Middle frontal gyrus (tissue), 1 donor: ENCODE measurements around the gene UPP2.

ENCODE experiments used
- DNase-seq: peaks from one replicate; pipeline ENCODE4 v3.0.0-alpha.2; 2015; ENCODE audit warnings: low spot score; ENCODE audit errors: extremely low spot score

UPP2 gene

GRCh38 chr2:158140201-158140600, 38.5 kb downstream of the UPP2 start:
- DNase-seq: no peak

- DNase-seq: no peak
These were observed 40.5 kb downstream of the UPP2 start for GRCh38 chr2:158142165-158142564.

- DNase-seq: no peak
These were observed 41.1 kb downstream of the UPP2 start for GRCh38 chr2:158142568-158143332.

- DNase-seq: no peak
These were observed 42.2 kb downstream of the UPP2 start for GRCh38 chr2:158143703-158144360.

- no peak for DNase-seq
These were observed 43.4 kb downstream of the UPP2 start for GRCh38 chr2:158144914-158145625.

- no peak for DNase-seq
These were observed 51.8 kb downstream of the UPP2 start for GRCh38 chr2:158153270-158154015.

GRCh38 chr2:158154596-158154995, 52.9 kb downstream of the UPP2 start:
- no peak for DNase-seq

- no peak for DNase-seq
These were observed 71.0 kb downstream of the UPP2 start for GRCh38 chr2:158172719-158173118.

GRCh38 chr2:158174495-158174894, 72.8 kb downstream of the UPP2 start:
- DNase-seq: no peak

GRCh38 chr2:158174956-158175355, 73.3 kb downstream of the UPP2 start:
- DNase-seq: no peak

- no peak for DNase-seq
These were observed 77.0 kb downstream of the UPP2 start for GRCh38 chr2:158178646-158179045.

GRCh38 chr2:158179660-158180059, 78.0 kb downstream of the UPP2 start:
- DNase-seq: no peak

GRCh38 chr2:158181171-158181570, 79.5 kb downstream of the UPP2 start:
- DNase-seq: no peak

- DNase-seq: no peak
These were observed 81.1 kb downstream of the UPP2 start for GRCh38 chr2:158182676-158183295.

GRCh38 chr2:158184001-158184400, 82.3 kb downstream of the UPP2 start:
- peak; percentile 27 for DNase-seq

GRCh38 chr2:158184556-158185343, 83.1 kb downstream of the UPP2 start:
- DNase-seq: peak; percentile 10
